GM12872 (cell line): ENCODE data around the gene TXNIP.

Experiments
- TF ChIP-seq, protein P1 (sequence below): IDR thresholded peaks from 3 replicates; pipeline ENCODE4 v1.5.1; 2011; ENCODE audit warnings: low read depth, mild to moderate bottlenecking, low read length, moderate library complexity; ENCODE audit not compliant: insufficient read depth

The TXNIP gene

DNA sequence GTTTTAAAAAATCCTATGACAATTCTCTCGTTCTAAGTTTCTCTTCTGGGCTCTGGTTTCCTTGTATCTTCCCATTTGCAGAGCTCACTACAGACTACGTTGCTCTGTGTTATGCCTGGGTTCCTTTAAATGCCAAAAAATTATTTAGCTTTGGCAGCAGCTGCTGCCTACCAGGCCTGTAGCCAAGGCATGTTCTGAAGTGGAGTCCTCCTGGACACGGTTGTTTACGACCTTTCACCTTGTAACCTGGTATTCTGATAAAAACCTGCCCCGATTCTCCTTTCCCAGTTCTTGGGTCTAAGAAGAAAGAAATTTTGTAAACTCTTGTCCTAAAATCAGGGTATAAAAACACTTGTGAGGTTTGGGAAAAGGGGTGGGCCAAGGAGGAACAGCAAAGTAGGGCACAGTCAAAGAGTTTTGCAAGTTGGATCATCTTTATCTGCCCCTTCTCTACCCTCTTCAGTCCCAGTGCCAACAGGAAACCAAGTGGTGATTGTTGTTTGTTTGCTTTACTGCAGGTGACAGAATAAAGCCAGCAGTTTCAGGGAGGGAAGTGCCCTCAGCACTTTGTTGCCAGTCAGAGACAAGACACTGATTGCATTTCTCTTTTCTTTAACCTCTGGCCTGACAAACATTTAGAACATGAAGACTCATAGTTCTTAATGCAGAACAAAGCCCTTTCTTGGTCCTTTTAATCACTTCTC, 3.1 kb upstream of the TXNIP start:
- TF ChIP-seq, protein P1, sequence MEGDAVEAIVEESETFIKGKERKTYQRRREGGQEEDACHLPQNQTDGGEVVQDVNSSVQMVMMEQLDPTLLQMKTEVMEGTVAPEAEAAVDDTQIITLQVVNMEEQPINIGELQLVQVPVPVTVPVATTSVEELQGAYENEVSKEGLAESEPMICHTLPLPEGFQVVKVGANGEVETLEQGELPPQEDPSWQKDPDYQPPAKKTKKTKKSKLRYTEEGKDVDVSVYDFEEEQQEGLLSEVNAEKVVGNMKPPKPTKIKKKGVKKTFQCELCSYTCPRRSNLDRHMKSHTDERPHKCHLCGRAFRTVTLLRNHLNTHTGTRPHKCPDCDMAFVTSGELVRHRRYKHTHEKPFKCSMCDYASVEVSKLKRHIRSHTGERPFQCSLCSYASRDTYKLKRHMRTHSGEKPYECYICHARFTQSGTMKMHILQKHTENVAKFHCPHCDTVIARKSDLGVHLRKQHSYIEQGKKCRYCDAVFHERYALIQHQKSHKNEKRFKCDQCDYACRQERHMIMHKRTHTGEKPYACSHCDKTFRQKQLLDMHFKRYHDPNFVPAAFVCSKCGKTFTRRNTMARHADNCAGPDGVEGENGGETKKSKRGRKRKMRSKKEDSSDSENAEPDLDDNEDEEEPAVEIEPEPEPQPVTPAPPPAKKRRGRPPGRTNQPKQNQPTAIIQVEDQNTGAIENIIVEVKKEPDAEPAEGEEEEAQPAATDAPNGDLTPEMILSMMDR, result no peak

DNA sequence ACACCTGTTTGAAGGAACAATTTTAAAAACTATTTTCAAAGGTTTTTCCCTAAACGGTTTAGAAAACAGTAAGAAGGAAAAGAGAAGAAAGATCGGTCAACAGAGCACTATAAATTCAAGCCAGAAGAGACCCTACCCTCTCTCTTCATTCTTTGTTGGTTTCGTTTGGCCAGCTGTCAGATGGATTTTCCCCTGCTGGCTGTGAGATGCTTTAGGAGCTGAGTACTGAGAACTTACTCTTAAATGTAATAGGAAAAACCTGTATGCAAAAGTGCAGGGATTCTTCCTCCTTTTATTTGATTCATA, 1.3 kb upstream of the TXNIP start:
- TF ChIP-seq, protein P1, result no peak

DNA sequence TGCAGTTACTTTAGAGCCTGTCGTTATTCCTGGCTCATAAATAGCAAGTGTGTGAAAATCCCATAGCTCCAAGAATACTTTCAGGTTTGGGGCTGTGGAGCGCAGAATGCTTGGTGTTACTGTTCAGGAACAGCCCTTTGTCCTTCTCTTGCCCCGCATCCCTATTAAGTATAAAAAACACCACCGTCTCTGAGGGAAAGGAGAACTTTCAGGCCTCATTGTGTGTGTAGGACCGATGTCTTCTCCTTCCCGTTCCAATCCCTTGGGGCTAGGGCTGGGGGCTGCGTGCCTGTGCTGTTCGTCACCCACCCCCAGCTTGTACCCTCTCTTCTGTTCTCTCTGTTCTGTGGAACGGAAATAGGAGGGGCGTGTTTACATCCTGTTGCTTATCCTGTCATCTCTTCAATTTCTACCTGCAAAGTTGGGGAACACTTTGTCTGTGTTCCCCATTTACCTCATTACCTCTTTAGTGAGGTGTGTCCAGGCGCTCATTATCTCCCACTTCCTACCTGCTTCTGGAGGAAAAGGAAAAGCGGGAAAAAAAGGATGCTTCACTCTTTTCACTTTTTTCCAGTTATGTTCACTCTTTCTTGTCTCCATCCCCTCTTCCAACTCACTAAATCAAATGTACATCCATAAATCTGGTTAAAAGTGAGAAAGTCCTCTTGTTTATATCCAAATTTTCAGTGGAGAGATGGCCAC, 788 bp upstream of the TXNIP start:
- TF ChIP-seq, protein P1, result no peak

DNA sequence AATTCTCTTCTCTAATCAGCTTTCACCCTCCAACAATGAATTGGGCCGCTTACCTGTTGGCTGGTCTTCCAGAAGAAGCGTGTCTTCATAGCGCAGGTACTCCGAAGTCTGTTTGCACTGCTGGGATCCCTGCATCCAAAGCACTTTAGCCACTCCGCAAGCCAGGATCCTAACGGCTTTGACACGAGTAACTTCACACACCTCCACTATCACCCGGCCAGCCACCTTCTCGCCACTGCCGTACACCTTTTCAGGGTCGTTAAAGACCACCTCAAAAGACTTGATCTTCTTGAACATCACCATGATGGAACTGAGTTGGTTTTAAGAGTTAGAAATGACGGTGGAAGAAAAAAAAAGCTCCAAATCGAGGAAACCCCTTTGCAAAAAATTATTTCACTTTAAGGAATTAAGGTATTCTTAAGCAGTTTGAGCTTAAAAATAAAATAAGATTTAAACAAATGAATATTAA, 381 bp downstream of the TXNIP start:
- TF ChIP-seq, protein P1, result no peak

DNA sequence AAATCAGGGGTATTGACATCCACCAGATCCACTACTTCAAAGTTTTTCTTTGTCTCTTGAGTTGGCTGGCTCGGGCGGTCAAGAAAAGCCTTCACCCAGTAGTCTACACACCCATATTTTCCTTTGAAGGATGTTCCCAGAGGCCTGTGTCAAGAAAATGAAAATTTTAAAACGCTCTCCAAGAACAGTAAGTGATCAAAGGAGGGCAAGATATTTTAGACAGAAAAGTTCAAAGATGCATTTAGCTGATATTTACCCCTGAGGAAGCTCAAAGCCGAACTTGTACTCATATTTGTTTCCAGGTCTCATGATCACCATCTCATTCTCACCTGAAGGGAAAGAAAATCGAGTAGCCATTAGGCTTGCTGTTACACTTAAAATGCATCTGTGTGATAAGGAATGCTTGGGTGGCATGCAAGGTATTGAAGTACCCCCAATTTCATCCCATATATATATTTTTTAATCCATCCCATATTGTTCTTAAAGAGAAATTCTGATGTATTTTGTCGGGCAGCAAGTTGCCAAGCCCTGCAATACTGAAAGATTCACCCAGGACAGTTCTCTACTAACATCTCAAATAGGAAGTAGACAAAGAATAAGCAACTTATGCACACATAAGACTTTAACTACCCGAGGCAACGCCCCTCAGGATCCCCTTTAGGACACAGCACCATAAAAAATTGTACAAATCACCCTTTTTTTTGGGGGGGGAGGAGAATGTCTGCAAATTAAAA, 1.1 kb downstream of the TXNIP start:
- TF ChIP-seq, protein P1, result no peak

DNA sequence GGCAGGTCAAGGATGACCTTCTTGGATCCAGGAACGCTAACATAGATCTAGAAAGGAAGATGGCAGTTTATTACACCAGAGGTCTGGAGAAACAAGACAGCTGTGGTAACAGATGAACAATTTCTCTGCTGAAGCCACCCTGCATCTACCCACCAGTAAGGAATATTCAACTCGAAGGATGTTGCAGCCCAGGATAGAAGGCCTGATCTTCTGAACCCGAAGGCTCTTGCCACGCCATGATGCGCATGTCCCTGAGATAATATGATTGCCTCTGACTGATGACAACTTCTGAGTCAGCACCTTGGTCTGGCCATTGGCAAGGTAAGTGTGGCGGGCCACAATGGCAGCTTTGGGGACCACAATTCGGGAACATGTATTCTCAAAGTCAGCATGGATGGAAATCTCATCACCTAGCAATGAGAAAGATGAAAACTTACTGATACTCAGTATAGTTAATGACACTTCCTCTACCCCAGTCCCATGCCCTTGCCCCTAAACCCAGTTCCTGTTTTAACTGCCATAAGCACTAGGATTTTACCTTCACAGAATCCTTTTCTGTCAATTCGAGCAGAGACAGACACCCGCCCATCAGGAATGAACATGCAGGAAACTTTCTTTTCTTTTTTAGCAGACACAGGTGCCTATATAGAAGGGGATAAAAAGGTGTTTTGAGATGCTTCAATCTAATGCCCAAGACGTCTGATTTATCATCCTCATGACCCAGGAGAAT, 1.8 kb downstream of the TXNIP start:
- TF ChIP-seq, protein P1, result no peak
